ENCODE results near the gene PLEKHH2. TPM values are rescaled to one million over a fixed set of nuclear protein-coding genes. Genes with fewer than 3 reads are reported as not detected.
A peak's percentile ranks its signal among the peaks of the same experiment; 100 is the strongest.

The PLEKHH2 gene
- total and polyA plus RNA-seq, 2 of the 13 experiments (the other 11 are each of a cell fraction or from before 2014, with no cell fraction given), result 1.1 to 3.0 TPM

DNA sequence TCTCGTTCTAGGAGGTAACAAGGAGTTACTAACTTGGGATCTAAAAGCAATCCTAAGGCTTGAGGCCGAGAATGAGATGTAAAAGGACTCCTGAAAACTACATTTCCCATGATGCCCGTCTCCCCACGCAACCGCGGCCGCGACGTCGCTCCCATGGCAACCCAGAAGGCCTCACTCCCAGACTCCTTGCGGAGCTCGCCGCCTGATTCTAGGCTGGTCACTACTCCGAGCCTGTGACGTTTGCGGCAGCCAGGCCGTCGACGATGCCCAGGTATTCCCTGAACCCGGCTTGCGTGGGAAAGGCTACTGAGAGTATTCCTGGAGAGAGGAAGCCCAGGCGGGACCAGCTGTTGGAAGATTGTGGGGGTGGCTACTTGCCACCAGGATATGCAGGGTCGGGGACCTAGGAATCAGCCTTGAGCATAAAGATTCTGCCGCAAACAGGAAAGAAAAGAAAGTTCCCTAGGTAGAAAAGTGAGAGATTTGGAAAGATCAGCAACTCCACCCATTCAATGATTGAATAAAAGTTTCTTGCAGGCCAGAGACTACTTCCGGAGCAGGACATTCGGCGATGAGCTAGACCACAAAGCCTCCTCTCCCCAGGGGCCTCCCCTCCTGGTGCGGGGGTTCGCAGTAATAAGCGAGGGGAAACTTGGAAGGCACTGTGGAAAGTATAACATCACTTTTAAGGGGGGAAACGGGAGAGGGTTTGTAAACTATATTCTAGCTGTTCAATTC is 137.0 kb downstream of the PLEKHH2 start, which contains the start of gene DYNC2LI1 (continued):
- TF ChIP-seq KLF13 (CRISPR knock-in tag; IDR thresholded peaks at IDR 0.05) (no peak), HDAC2 (CRISPR knock-in tag; IDR thresholded peaks at IDR 0.05) (peak; percentile 69), NCOA2 (CRISPR knock-in tag; IDR thresholded peaks at IDR 0.05) (no peak; the same call in 1 of the 2 replicates), ZBTB8A (CRISPR knock-in tag; IDR thresholded peaks at IDR 0.05; ENCODE audit: borderline replicate concordance, low read depth) (no peak), NR3C1 (CRISPR knock-in tag; IDR thresholded peaks at IDR 0.05) (no peak), ZNF547 (CRISPR knock-in tag; IDR thresholded peaks at IDR 0.05) (peak; percentile 68), CBX2 (IDR thresholded peaks at IDR 0.05; ENCODE audit: low read depth, low read length) (no peak), CBX2 (CRISPR knock-in tag; IDR thresholded peaks at IDR 0.05; ENCODE audit: low read depth) (no peak; the same call in 1 of the 2 replicates), ZNF615 (CRISPR knock-in tag; IDR thresholded peaks at IDR 0.05; ENCODE audit: borderline replicate concordance) (peak; percentile 76; the same call in 1 of the 2 replicates), NKX3-1 (CRISPR knock-in tag; IDR thresholded peaks at IDR 0.05) (no peak), ZMYM2 (CRISPR knock-in tag; IDR thresholded peaks at IDR 0.05) (no peak), ELF3 (CRISPR knock-in tag; IDR thresholded peaks at IDR 0.05) (peak; percentile 41; the same call in 1 of the 2 replicates), CBX1 (IDR thresholded peaks at IDR 0.05; ENCODE audit: low read depth) (peak; percentile 34), SP4 (CRISPR knock-in tag; IDR thresholded peaks at IDR 0.05) (no peak), ARID5B (CRISPR knock-in tag; IDR thresholded peaks at IDR 0.05) (0 out of 2 replicates have a peak, but pooled peaks have one; percentile 14), HOXA7 (CRISPR knock-in tag; IDR thresholded peaks at IDR 0.05) (no peak), NRL (CRISPR knock-in tag; IDR thresholded peaks at IDR 0.05; ENCODE audit: borderline replicate concordance) (peak; percentile 91; the same call in 1 of the 2 replicates), ZNF17 (CRISPR knock-in tag; IDR thresholded peaks at IDR 0.05) (no peak), SALL1 (CRISPR knock-in tag; IDR thresholded peaks at IDR 0.05) (peak; percentile 83; the same call in 1 of the 2 replicates)
- TF ChIP-seq, protein P1, sequence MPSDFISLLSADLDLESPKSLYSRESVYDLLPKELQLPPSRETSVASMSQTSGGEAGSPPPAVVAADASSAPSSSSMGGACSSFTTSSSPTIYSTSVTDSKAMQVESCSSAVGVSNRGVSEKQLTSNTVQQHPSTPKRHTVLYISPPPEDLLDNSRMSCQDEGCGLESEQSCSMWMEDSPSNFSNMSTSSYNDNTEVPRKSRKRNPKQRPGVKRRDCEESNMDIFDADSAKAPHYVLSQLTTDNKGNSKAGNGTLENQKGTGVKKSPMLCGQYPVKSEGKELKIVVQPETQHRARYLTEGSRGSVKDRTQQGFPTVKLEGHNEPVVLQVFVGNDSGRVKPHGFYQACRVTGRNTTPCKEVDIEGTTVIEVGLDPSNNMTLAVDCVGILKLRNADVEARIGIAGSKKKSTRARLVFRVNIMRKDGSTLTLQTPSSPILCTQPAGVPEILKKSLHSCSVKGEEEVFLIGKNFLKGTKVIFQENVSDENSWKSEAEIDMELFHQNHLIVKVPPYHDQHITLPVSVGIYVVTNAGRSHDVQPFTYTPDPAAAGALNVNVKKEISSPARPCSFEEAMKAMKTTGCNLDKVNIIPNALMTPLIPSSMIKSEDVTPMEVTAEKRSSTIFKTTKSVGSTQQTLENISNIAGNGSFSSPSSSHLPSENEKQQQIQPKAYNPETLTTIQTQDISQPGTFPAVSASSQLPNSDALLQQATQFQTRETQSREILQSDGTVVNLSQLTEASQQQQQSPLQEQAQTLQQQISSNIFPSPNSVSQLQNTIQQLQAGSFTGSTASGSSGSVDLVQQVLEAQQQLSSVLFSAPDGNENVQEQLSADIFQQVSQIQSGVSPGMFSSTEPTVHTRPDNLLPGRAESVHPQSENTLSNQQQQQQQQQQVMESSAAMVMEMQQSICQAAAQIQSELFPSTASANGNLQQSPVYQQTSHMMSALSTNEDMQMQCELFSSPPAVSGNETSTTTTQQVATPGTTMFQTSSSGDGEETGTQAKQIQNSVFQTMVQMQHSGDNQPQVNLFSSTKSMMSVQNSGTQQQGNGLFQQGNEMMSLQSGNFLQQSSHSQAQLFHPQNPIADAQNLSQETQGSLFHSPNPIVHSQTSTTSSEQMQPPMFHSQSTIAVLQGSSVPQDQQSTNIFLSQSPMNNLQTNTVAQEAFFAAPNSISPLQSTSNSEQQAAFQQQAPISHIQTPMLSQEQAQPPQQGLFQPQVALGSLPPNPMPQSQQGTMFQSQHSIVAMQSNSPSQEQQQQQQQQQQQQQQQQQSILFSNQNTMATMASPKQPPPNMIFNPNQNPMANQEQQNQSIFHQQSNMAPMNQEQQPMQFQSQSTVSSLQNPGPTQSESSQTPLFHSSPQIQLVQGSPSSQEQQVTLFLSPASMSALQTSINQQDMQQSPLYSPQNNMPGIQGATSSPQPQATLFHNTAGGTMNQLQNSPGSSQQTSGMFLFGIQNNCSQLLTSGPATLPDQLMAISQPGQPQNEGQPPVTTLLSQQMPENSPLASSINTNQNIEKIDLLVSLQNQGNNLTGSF (CRISPR knock-in tag; IDR thresholded peaks at IDR 0.05), result no peak
- TF ChIP-seq, protein P2, sequence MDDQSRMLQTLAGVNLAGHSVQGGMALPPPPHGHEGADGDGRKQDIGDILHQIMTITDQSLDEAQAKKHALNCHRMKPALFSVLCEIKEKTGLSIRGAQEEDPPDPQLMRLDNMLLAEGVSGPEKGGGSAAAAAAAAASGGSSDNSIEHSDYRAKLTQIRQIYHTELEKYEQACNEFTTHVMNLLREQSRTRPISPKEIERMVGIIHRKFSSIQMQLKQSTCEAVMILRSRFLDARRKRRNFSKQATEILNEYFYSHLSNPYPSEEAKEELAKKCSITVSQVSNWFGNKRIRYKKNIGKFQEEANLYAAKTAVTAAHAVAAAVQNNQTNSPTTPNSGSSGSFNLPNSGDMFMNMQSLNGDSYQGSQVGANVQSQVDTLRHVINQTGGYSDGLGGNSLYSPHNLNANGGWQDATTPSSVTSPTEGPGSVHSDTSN (CRISPR knock-in tag; IDR thresholded peaks at IDR 0.05; ENCODE audit: borderline replicate concordance), result no peak
